ENCODE measurements around the gene LACTB.
"Not testable (repeated sequence)": the region's sequence is repeated elsewhere in the genome, so short reads cannot be mapped to it uniquely, and the experiment has no call there.

LACTB gene

GRCh38 chr15:63090887-63091286 is 30.8 kb upstream of the LACTB start:
- DNase-seq = no peak

- no peak for DNase-seq
These were observed 29.8 kb upstream of the LACTB start for GRCh38 chr15:63091679-63092446.

- DNase-seq = no peak
These were observed 28.0 kb upstream of the LACTB start for GRCh38 chr15:63093486-63094205.

GRCh38 chr15:63094495-63094931 is 27.1 kb upstream of the LACTB start:
- DNase-seq = no peak

GRCh38 chr15:63096178-63096577 is 25.5 kb upstream of the LACTB start:
- no peak for DNase-seq

GRCh38 chr15:63098901-63099300 is 22.8 kb upstream of the LACTB start:
- DNase-seq = not testable (repeated sequence)

- DNase-seq = not testable (repeated sequence)
These were observed 22.1 kb upstream of the LACTB start for GRCh38 chr15:63099581-63099980.

- DNase-seq = no peak
These were observed 18.2 kb upstream of the LACTB start for GRCh38 chr15:63103416-63103815.

GRCh38 chr15:63104727-63105126 is 16.9 kb upstream of the LACTB start:
- no peak for DNase-seq

- not testable (repeated sequence) for DNase-seq
These were observed 16.3 kb upstream of the LACTB start for GRCh38 chr15:63105354-63105753.

- no peak for DNase-seq
These were observed 13.6 kb upstream of the LACTB start for GRCh38 chr15:63107895-63108546.

GRCh38 chr15:63109498-63109897 is 12.2 kb upstream of the LACTB start:
- DNase-seq = no peak

GRCh38 chr15:63109920-63110319 is 11.7 kb upstream of the LACTB start:
- DNase-seq = no peak

GRCh38 chr15:63110428-63111026 is 11.1 kb upstream of the LACTB start:
- no peak for DNase-seq

- DNase-seq = no peak
These were observed 10.2 kb upstream of the LACTB start for GRCh38 chr15:63111481-63111880.

- no peak for DNase-seq
These were observed 8.8 kb upstream of the LACTB start for GRCh38 chr15:63112871-63113270.

- no peak for DNase-seq
These were observed 7.2 kb upstream of the LACTB start for GRCh38 chr15:63114465-63114864.

- no peak for DNase-seq
These were observed 2.8 kb upstream of the LACTB start for GRCh38 chr15:63118854-63119253.

- no peak for DNase-seq
These were observed 578 bp downstream of the LACTB start for GRCh38 chr15:63122002-63122875.

- DNase-seq = no peak
These were observed 2.8 kb downstream of the LACTB start for GRCh38 chr15:63124506-63124905.

- DNase-seq = no peak
These were observed 5.1 kb downstream of the LACTB start for GRCh38 chr15:63126726-63127125.

- DNase-seq = no peak
These were observed 12.1 kb downstream of the LACTB start for GRCh38 chr15:63133786-63134185.

All from NCI-H2107 (cell line).